CD1c-positive myeloid dendritic cell (primary cell): ENCODE results near the gene NDST1.

Experiments
- DNase-seq: peaks from one replicate; pipeline ENCODE4 v3.0.0-alpha.2; 2016; ENCODE audit errors: extremely low spot score

NDST1 gene

GRCh38 chr5:150570333-150570732 lies 62.4 kb downstream of the NDST1 start:
- no peak for DNase-seq

DNA sequence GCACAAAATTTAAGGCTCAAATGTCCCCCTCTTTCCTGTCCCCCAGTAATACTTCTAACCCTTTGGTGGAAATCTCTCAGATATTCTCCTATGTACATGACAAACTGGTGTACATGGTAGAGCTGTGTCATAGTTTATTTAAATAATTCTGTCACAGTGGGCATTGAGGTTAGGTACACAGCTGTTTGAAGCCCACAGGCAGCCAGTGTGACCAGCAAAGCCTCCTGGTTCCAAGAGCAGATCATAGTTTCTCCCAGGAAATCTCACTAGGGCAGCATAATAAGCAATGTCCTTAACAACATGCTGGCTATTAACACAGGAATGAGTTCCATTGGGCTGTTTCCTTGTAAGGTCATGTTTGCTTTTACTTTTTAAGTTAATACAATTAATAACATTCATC lies 63.9 kb downstream of the NDST1 start:
- no peak for DNase-seq

DNA sequence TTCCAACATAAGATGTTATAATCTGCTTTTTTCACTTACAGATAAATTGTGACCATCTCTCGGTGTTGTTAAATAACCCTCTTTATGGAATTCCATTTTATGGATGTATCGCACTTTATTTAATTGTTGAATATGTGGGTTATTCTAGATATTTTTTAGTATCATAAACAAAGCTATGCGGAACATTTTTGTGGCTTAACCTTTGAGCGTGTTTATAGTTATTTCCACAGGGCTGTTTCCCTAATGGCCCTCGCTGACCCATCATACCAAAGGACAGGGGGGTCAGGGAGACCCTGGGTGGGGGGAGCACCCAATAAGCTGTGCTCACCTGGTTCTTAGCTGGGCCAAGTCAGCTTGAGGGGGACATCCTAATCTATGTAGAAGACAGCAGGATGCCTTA lies 65.3 kb downstream of the NDST1 start:
- DNase-seq = no peak

- DNase-seq = no peak
These were observed 66.2 kb downstream of the NDST1 start for GRCh38 chr5:150573867-150574817.

GRCh38 chr5:150574818-150575547 lies 67.1 kb downstream of the NDST1 start:
- DNase-seq = no peak

DNA sequence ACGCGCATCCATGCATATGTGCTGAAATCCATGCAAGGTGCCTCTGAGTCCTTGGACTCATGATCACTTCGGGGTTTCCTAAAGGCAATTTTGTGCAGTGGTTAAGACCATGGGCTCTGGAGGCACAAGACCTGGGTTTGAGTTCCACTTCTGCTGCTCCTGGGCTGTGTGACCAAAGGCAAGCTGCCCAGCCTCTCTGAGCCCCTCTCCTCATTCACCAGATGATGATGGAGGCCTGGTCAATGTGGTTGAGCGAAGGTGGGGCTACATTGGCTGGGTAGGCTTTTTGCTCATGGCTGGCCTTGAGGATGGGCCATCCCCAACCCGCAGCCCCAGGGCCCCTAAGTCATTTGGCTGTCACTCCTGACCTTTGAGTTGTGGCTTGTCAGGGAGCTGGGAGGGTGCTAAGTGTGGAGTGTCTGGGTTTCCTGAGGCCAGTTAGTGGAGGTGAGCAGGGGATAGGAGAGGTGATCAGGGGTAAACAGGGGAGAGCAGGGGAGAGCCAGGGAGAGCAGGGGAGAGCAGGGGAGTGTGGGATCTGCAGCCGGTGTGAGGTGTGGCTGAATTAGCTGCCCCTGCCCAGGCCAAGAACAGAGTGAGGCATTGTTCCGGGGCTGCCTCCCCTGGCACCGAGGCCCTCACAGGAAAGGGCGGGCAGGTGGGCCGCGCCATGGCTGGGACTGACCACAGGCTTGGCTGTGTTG lies 68.0 kb downstream of the NDST1 start:
- DNase-seq = no peak

- DNase-seq = no peak
These were observed 68.6 kb downstream of the NDST1 start for GRCh38 chr5:150576449-150576949.

DNA sequence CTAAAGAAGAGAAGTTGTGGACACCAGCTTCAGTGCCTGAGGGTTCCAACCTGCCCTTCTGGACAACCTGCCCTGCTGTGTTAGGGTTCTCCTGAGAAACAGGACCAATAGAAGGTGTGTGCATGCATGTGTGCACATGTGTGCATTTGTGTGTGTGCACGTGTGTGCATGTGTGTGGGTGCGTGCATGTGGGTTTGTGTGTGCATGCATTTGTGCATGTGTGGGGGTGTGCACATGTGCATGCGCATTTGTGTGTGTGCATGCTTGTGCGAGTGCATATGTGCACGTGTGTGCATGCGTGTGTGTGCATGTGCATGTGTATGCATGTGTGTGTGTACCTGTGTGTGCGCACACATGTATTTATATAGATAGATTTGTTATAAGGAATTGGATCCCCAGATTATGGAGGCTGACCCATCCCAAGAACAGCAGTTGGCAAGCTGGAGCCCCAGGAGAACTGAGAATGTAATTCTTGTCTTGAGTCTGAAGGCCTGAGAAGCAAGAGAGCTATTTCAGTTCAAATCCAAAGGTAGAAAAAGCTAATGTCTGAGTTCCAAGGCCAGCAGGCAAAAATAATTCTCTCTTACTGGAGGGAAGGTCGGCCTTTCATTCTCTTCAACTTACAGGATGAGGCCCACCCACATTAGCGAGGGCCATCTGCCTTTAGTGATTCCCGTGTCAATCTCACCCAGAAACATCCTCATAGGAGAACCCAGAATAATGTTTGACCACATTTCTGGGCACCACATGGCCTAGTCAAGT lies 69.6 kb downstream of the NDST1 start:
- DNase-seq = no peak

GRCh38 chr5:150578781-150579461 lies 71.0 kb downstream of the NDST1 start:
- DNase-seq = no peak

DNA sequence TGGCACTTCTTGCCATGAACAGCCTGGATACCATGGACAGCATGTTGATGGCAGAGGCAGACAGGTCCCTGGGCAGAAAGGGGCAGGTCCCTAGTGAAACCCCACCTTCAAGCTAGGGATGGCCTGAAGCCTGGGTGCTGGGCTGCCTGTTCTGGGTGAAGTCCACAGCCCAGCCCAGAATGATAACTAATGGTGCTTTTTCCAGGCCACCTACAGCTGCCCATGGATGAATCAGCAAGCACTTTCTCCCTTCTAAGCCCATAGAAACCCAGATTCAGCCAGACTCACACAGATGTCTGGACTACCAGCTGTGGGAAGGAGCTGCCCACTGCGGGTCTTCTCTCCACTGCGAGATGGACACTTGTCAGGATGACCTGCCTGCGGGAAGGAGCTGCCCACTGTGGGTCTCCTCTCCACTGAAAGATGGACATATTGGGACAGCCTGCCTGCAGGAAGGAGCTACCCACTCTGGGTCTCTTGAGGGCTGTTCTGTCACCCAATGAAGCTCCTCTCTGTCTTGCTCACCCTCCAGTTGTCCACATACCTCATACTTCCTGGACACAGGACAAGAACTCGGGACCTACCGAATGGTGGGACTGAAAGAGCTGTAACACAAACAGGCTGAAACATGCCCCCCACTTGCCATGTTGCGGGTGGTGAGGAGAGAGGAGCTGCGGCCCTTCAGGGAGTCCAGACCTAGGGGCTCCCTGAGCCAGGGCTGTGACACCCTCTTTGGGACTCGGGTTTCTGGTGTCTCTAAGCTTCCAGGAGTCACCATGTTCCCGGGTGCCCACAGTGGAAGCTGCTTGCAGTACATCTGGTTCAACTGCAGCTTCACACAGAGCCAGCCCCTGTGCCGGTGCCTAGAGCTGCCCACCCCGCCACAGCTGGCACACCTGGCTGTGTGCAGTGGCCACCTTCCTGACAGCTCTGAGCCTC lies 71.8 kb downstream of the NDST1 start:
- DNase-seq = no peak

DNA sequence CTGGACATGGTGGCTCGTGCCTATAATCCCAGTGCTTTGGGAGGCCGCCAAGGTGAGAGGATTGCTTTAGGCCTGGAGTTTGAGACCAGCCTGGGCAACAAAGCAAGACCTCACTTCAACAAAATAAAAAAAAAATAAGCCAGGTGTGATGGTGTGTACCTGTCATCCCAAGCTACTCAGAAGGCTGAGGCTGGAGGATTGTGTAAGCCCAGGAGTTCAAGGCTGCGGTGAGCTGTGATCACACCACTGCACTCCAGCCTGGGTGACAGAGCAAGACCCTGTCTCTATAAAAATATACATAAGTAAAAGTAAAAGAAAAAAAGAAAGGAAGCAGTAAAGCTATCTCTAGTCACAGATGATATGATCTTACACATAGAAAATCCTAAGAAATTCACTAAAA lies 73.0 kb downstream of the NDST1 start:
- no peak for DNase-seq

DNA sequence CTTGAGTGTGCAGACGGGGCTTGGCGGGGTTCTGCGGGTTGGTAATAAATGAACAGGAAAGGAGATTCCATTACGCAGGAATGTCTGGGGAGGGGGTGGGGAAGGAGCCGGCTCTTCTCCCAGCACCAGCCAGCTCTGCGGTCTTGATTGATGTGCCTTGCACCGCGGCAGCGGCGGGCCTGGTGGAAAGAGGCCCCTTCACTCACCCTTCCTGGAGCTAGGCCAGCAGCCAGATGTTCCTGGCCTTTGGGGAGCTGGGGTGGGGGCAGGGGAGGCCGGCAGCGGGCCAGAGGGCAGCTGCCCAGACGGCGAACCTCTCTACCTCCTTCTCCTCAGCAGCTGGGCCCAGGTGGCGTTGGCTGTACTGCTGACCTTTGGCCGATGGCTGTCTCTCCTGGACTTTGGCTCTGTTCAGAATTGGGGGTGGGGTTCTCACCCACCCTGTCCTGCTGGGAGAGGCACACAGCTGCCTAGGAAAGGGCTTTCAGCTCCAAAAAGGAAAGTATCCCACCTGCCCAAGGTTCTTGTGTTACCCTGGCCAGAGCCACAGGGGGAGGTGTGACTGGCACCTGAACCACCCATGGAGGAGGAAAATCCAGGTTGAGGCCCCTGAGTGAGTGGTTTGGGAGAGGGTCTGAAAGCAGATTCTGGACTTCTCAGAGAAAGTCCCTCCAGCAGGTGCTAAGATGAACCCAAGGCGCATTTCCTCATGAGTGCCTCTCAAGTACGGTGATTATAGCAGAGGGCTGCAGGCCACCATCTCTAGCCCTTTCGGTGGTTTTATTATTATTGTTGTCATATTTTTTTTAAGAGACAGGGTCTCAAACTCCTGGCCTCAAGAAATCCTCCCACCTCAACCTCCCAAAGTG lies 74.5 kb downstream of the NDST1 start:
- no peak for DNase-seq

DNA sequence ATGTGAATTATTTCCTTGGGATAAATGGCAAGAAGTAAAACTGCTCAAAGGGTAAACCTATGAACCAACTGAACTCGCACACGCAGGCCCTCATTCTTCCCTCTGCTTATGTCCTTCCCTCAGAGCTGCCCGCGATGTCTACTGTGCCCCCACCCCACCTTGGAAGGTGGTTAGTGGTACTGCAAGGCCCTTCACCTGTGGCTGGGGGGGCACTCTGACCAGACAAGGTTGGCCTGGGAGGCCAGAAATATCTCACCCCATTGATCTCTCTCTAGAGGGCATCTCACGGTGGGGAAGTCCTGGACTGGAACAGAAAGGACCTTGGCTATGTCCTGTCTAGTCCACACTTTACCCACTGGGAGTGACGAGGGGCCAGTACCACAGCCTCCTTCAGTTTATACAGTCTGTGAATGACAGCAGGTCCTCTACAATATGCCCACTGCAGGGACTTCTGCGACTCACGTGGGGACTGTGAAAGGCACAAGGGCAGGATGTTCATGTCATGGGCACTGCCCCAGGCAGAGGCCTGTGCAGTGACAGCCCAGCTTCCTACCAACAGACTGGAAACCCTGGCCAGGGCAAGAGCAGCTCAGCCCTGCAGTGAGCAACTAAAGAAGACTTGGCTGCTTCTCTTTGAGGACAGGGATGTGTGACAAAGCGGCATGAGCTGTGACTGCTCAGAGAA lies 75.8 kb downstream of the NDST1 start:
- DNase-seq = no peak

DNA sequence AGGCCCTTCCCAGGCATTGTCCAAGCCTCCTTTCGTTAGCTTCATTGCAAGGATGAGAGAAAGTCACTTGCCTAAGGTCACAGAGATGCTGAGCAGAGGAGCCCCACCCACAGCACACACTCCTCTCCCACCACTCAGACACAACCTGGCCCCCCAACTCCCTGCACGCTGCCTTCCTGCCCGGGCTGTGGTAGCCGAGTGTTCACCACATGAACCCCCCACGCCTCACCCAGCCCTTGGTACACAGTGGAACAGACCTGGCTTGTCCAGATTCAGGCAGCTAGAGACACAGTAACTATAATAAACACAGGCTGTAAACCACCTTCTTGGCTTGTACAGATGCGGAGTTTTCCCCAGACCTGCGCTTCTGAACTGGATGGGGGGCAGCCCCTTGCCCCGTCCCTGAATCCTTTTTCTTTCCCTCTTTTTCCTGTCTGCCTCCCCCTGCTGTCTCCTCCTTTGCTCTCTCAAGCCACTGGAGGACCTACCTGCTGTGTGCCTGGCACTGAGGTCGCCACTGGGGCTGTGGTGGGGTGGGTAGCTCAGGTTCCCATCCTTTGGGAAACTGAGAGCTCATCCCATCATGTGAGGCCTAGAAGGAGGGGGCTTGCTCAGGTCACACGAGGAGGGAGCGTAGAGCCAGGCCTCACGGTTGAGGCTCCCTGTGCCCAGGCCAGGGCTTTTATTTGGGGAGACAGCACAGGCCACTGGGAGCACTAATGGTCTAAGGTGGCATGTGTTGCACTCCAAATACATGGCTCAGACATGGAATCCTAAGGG lies 76.8 kb downstream of the NDST1 start:
- DNase-seq = no peak

DNA sequence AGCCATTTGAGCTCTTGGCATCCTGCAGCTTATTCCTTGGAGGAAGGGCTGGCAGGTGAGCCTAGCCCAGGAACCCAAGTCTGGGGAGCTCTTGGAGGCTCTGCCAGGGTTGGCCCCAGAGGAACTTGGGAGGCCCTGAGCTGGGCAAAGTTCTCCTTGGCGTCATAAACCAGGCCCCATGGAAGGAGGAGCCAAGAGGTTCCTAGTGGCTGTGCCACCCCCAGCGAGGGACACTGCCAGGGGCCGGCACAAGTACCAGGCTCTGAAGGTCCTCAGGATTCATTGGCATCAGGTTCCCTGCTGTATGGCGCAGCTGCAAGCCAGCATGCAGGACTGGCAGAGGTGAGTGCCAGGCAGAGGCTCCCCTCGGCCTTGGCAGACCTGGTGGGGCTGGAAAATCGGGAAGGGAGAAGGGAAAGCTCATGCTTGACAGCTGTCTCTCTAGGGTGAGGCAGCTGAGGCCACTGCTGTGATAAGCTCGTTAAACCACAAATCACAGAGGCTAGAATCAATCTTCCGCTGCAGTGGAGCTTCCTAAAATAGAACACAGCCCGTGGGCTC lies 77.9 kb downstream of the NDST1 start:
- no peak for DNase-seq

- no peak for DNase-seq
These were observed 79.1 kb downstream of the NDST1 start for GRCh38 chr5:150587016-150587415.
